Measurements from ENCODE around the gene GSAP.

GSAP gene

GRCh38 chr7:77396894-77397547 is 19.1 kb downstream of the GSAP start:
- no peak for DNase-seq

GRCh38 chr7:77395626-77396025 is 20.5 kb downstream of the GSAP start:
- Histone ChIP-seq H3K27me3 (ENCODE audit: insufficient read depth, low read depth, severe bottlenecking) (no peaks in the 10 kb centered on the region), H3K36me3 (no peaks in the 10 kb centered on the region), H3K4me3 (ENCODE audit: low read depth, low read length) (no peak overlapping the region), H3K27ac (no peak overlapping the region), H3K9me3 (ENCODE audit: severe bottlenecking) (no peaks in the 10 kb centered on the region)
- no peak for DNase-seq
- TF ChIP-seq CTCF (IDR thresholded peaks at IDR 0.05; ENCODE audit: low read depth, low read length): no peak

More at GRCh38 chr7:77396894-77397547, 19.1 kb downstream of the GSAP start:
- TF ChIP-seq CTCF (IDR thresholded peaks at IDR 0.05; ENCODE audit: low read depth, low read length): no peak
- Histone ChIP-seq H3K4me3 (ENCODE audit: low read depth, low read length) (no peak overlapping the region), H3K36me3 (no peaks in the 10 kb centered on the region), H3K9me3 (ENCODE audit: severe bottlenecking) (no peaks in the 10 kb centered on the region), H3K27me3 (ENCODE audit: insufficient read depth, low read depth, severe bottlenecking) (no peaks in the 10 kb centered on the region), H3K27ac (no peak overlapping the region)

- Histone ChIP-seq H3K9me3 (ENCODE audit: severe bottlenecking) (no peaks in the 10 kb centered on the region), H3K27me3 (ENCODE audit: insufficient read depth, low read depth, severe bottlenecking) (no peaks in the 10 kb centered on the region), H3K36me3 (no peaks in the 10 kb centered on the region), H3K4me3 (ENCODE audit: low read depth, low read length) (no peak overlapping the region), H3K27ac (no peak overlapping the region)
- no peak for TF ChIP-seq CTCF (IDR thresholded peaks at IDR 0.05; ENCODE audit: low read depth, low read length)
- no peak for DNase-seq
Observed at GRCh38 chr7:77393954-77394353, 22.2 kb downstream of the GSAP start.

- Histone ChIP-seq H3K27me3 (ENCODE audit: insufficient read depth, low read depth, severe bottlenecking) (no peaks in the 10 kb centered on the region), H3K27ac (no peak overlapping the region), H3K4me3 (ENCODE audit: low read depth, low read length) (no peak overlapping the region), H3K9me3 (ENCODE audit: severe bottlenecking) (no peaks in the 10 kb centered on the region), H3K36me3 (no peaks in the 10 kb centered on the region)
- DNase-seq: no peak
- no peak for TF ChIP-seq CTCF (IDR thresholded peaks at IDR 0.05; ENCODE audit: low read depth, low read length)
Observed at GRCh38 chr7:77393261-77393660, 22.9 kb downstream of the GSAP start.

- no peak overlapping the region for H3K27ac ChIP-seq
- H3K36me3 ChIP-seq: no peaks in the 10 kb centered on the region
- no peaks in the 10 kb centered on the region for H3K27me3 ChIP-seq (ENCODE audit: insufficient read depth, low read depth, severe bottlenecking)
- H3K4me3 ChIP-seq (ENCODE audit: low read depth, low read length): no peak overlapping the region
- DNase-seq: no peak
- no peaks in the 10 kb centered on the region for H3K9me3 ChIP-seq (ENCODE audit: severe bottlenecking)
- no peak for TF ChIP-seq CTCF (IDR thresholded peaks at IDR 0.05; ENCODE audit: low read depth, low read length)
Observed at GRCh38 chr7:77391230-77391629, 24.9 kb downstream of the GSAP start.

GRCh38 chr7:77388055-77388641 is 28.0 kb downstream of the GSAP start:
- H3K36me3 ChIP-seq: no peaks in the 10 kb centered on the region
- no peak overlapping the region for H3K4me3 ChIP-seq (ENCODE audit: low read depth, low read length)
- no peak for TF ChIP-seq CTCF (IDR thresholded peaks at IDR 0.05; ENCODE audit: low read depth, low read length)
- DNase-seq: no peak
- no peaks in the 10 kb centered on the region for H3K27me3 ChIP-seq (ENCODE audit: insufficient read depth, low read depth, severe bottlenecking)
- no peaks in the 10 kb centered on the region for H3K9me3 ChIP-seq (ENCODE audit: severe bottlenecking)
- H3K27ac ChIP-seq: no peak overlapping the region
